SK-N-SH treated with all-trans-retinoic acid at 6 μM for 48 hours (cell line): Measurements from ENCODE around the gene MRPS35.
"Not testable (repeated sequence)": the region's sequence is repeated elsewhere in the genome, so short reads cannot be mapped to it uniquely, and the experiment has no call there.

Experiments
- ATAC-seq: fragments of 200-7000 bp; cut with Tn5 transposase; 3 replicates; pipeline ENCODE4 v1.9.1; 2020; ENCODE audit warnings: mild to moderate bottlenecking, moderate library complexity
- ARNTL ChIP-seq: fragments of 450-650 bp; formaldehyde crosslinking; IDR thresholded peaks from 2 replicates; pipeline ENCODE4 v1.5.0; 2020; ENCODE audit warnings: low read depth, mild to moderate bottlenecking, moderate library complexity, borderline replicate concordance
- BACH2 ChIP-seq: fragments of 250-450 bp; sonication (Bioruptor Pico); IDR thresholded peaks from 2 replicates; pipeline ENCODE4 v1.9.0; 2021; ENCODE audit warnings: mild to moderate bottlenecking, borderline replicate concordance
- CREB5 ChIP-seq: fragments of 250-450 bp; sonication (Bioruptor Pico); IDR thresholded peaks from 2 replicates; pipeline ENCODE4 v1.5.1; 2020; ENCODE audit warnings: low read depth, mild to moderate bottlenecking, moderate library complexity
- CSDC2 ChIP-seq: fragments of 250-450 bp; sonication (Bioruptor Pico); IDR thresholded peaks from 2 replicates; pipeline ENCODE4 v1.5.0; 2020; ENCODE audit warnings: mild to moderate bottlenecking, moderate library complexity
- ESRRG ChIP-seq: fragments of 250-450 bp; sonication (Bioruptor Pico); IDR thresholded peaks from 2 replicates; pipeline ENCODE4 v1.6.1; 2021; ENCODE audit warnings: mild to moderate bottlenecking
- GLIS3 ChIP-seq: fragments of 250-450 bp; sonication (Bioruptor Pico); IDR thresholded peaks from 2 replicates; pipeline ENCODE4 v1.5.0; 2020; ENCODE audit warnings: mild to moderate bottlenecking, moderate library complexity
- ISL1 ChIP-seq: fragments of 250-450 bp; sonication (Bioruptor Pico); IDR thresholded peaks from 2 replicates; pipeline ENCODE4 v2.1.2; 2022; ENCODE audit warnings: mild to moderate bottlenecking, moderate library complexity
- OSR1 ChIP-seq: fragments of 250-450 bp; sonication (Bioruptor Pico); IDR thresholded peaks from 2 replicates; pipeline ENCODE4 v1.8.0; 2022; ENCODE audit warnings: moderate library complexity, mild to moderate bottlenecking, inconsistent platforms
- PPARA ChIP-seq: fragments of 250-450 bp; sonication (Bioruptor Pico); IDR thresholded peaks from 2 replicates; pipeline ENCODE4 v1.5.0; 2020; ENCODE audit warnings: mild to moderate bottlenecking, borderline replicate concordance
- RARB ChIP-seq: fragments of 250-450 bp; sonication (Bioruptor Pico); IDR thresholded peaks from 2 replicates; pipeline ENCODE4 v1.8.0; 2021; ENCODE audit warnings: mild to moderate bottlenecking, moderate library complexity
- SNAI2 ChIP-seq: fragments of 250-450 bp; sonication (Bioruptor Pico); IDR thresholded peaks from 2 replicates; pipeline ENCODE4 v1.5.0; 2020; ENCODE audit warnings: mild to moderate bottlenecking, moderate library complexity
- TCF4 ChIP-seq: fragments of 250-450 bp; sonication (Bioruptor Pico); IDR thresholded peaks from 2 replicates; pipeline ENCODE4 v1.8.0; 2021; ENCODE audit warnings: mild to moderate bottlenecking, moderate library complexity, borderline replicate concordance
- TOX ChIP-seq: fragments of 250-450 bp; sonication (Bioruptor Pico); IDR thresholded peaks from 2 replicates; pipeline ENCODE4 v1.8.0; 2021; ENCODE audit warnings: mild to moderate bottlenecking, moderate library complexity, borderline replicate concordance
- ZC3H10 ChIP-seq: fragments of 250-450 bp; sonication (Bioruptor Pico); IDR thresholded peaks from 2 replicates; pipeline ENCODE4 v1.5.1; 2021; ENCODE audit warnings: mild to moderate bottlenecking, moderate library complexity
- ZFP30 ChIP-seq: fragments of 450-650 bp; formaldehyde crosslinking; IDR thresholded peaks from 2 replicates; pipeline ENCODE4 v1.5.0; 2022; ENCODE audit warnings: mild to moderate bottlenecking, moderate library complexity
- ZNF565 ChIP-seq: fragments of 450-650 bp; formaldehyde crosslinking; conservative IDR thresholded peaks from 2 replicates; pipeline ENCODE4 v1.5.0; 2020; ENCODE audit warnings: low read depth, mild to moderate bottlenecking, moderate library complexity
- ZNF70 ChIP-seq: fragments of 450-650 bp; formaldehyde crosslinking; IDR thresholded peaks from 2 replicates; pipeline ENCODE4 v1.5.0; 2020; ENCODE audit warnings: mild to moderate bottlenecking, moderate library complexity
- ZNF8 ChIP-seq: fragments of 450-650 bp; formaldehyde crosslinking; IDR thresholded peaks from 2 replicates; pipeline ENCODE4 v1.5.0; 2020; ENCODE audit warnings: mild to moderate bottlenecking, moderate library complexity
- TF ChIP-seq, protein P1 (sequence below): fragments of 250-450 bp; sonication (Bioruptor Pico); IDR thresholded peaks from 2 replicates; pipeline ENCODE4 v1.8.0; 2021; ENCODE audit warnings: low read depth, mild to moderate bottlenecking, moderate library complexity, borderline replicate concordance
- TF ChIP-seq, protein P2 (sequence below): fragments of 250-450 bp; sonication (Bioruptor Pico); IDR thresholded peaks from 2 replicates; pipeline ENCODE4 v1.5.1; 2021; ENCODE audit warnings: mild to moderate bottlenecking, moderate library complexity
- TF ChIP-seq, protein P3 (sequence below): fragments of 250-450 bp; sonication (Bioruptor Pico); IDR thresholded peaks from 2 replicates; pipeline ENCODE4 v1.5.0; 2020; ENCODE audit warnings: mild to moderate bottlenecking, moderate library complexity

MRPS35 gene

GRCh38 chr12:27743601-27744000 lies 33.0 kb downstream of the MRPS35 start:
- ATAC-seq = no peak
- TF ChIP-seq, protein P1, sequence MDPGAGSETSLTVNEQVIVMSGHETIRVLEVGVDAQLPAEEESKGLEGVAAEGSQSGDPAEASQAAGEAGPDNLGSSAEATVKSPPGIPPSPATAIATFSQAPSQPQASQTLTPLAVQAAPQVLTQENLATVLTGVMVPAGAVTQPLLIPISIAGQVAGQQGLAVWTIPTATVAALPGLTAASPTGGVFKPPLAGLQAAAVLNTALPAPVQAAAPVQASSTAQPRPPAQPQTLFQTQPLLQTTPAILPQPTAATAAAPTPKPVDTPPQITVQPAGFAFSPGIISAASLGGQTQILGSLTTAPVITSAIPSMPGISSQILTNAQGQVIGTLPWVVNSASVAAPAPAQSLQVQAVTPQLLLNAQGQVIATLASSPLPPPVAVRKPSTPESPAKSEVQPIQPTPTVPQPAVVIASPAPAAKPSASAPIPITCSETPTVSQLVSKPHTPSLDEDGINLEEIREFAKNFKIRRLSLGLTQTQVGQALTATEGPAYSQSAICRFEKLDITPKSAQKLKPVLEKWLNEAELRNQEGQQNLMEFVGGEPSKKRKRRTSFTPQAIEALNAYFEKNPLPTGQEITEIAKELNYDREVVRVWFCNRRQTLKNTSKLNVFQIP = no peak
- no peak for TF ChIP-seq ZC3H10
- TF ChIP-seq ZNF70 (CRISPR knock-in tag) = no peak

DNA sequence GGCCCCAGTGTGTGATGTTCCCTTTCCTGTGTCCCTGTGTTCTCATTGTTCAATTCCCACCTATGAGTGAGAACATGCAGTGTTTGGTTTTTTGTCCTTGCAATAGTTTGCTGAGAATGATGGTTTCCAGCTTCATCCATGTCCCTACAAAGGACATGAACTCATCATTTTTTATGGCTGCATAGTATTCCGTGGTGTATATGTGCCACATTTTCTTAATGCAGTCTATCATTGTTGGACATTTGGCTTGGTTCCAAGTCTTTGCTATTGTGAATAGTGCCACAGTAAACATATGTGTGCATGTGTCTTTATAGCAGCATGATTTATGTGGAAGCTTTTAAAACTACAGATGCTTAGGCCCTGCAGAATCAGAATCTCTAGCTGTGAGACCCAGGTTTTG lies 35.1 kb downstream of the MRPS35 start:
- TF ChIP-seq ZNF8 (CRISPR knock-in tag) = peak; percentile 62
- ATAC-seq = not testable (repeated sequence)

GRCh38 chr12:27747111-27747820 lies 36.6 kb downstream of the MRPS35 start:
- no peak for ATAC-seq
- TF ChIP-seq ZNF70 (CRISPR knock-in tag) (no peak), ISL1 (CRISPR knock-in tag) (no peak), SNAI2 (CRISPR knock-in tag) (no peak), ARNTL (CRISPR knock-in tag) (no peak), OSR1 (CRISPR knock-in tag) (no peak), ESRRG (CRISPR knock-in tag) (no peak), PPARA (CRISPR knock-in tag) (no peak), CSDC2 (CRISPR knock-in tag) (no peak), ZNF565 (no peak), RARB (CRISPR knock-in tag) (no peak), ZC3H10 (no peak)
- TF ChIP-seq, protein P2, sequence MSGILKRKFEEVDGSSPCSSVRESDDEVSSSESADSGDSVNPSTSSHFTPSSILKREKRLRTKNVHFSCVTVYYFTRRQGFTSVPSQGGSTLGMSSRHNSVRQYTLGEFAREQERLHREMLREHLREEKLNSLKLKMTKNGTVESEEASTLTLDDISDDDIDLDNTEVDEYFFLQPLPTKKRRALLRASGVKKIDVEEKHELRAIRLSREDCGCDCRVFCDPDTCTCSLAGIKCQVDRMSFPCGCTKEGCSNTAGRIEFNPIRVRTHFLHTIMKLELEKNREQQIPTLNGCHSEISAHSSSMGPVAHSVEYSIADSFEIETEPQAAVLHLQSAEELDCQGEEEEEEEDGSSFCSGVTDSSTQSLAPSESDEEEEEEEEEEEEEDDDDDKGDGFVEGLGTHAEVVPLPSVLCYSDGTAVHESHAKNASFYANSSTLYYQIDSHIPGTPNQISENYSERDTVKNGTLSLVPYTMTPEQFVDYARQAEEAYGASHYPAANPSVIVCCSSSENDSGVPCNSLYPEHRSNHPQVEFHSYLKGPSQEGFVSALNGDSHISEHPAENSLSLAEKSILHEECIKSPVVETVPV = no peak
- TF ChIP-seq, protein P1 = no peak

- no peak for ATAC-seq
- TF ChIP-seq ZC3H10 (no peak), TOX (CRISPR knock-in tag) (no peak), TCF4 (CRISPR knock-in tag) (no peak), CSDC2 (CRISPR knock-in tag) (no peak), ZFP30 (no peak), CREB5 (CRISPR knock-in tag) (no peak), OSR1 (CRISPR knock-in tag) (no peak), ISL1 (CRISPR knock-in tag) (no peak), BACH2 (CRISPR knock-in tag) (no peak), ZNF565 (no peak), GLIS3 (CRISPR knock-in tag) (no peak), RARB (CRISPR knock-in tag) (no peak), SNAI2 (CRISPR knock-in tag) (no peak)
- TF ChIP-seq, protein P2 = no peak
- TF ChIP-seq, protein P3, sequence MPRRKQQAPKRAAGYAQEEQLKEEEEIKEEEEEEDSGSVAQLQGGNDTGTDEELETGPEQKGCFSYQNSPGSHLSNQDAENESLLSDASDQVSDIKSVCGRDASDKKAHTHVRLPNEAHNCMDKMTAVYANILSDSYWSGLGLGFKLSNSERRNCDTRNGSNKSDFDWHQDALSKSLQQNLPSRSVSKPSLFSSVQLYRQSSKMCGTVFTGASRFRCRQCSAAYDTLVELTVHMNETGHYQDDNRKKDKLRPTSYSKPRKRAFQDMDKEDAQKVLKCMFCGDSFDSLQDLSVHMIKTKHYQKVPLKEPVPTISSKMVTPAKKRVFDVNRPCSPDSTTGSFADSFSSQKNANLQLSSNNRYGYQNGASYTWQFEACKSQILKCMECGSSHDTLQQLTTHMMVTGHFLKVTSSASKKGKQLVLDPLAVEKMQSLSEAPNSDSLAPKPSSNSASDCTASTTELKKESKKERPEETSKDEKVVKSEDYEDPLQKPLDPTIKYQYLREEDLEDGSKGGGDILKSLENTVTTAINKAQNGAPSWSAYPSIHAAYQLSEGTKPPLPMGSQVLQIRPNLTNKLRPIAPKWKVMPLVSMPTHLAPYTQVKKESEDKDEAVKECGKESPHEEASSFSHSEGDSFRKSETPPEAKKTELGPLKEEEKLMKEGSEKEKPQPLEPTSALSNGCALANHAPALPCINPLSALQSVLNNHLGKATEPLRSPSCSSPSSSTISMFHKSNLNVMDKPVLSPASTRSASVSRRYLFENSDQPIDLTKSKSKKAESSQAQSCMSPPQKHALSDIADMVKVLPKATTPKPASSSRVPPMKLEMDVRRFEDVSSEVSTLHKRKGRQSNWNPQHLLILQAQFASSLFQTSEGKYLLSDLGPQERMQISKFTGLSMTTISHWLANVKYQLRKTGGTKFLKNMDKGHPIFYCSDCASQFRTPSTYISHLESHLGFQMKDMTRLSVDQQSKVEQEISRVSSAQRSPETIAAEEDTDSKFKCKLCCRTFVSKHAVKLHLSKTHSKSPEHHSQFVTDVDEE (CRISPR knock-in tag) = no peak
- TF ChIP-seq, protein P1 = no peak
Measured at GRCh38 chr12:27751386-27752047, 40.9 kb downstream of the MRPS35 start.
